H1 (cell line): ENCODE measurements around the gene KCNMA1. TPM values are rescaled to one million over a fixed set of nuclear protein-coding genes. Genes with fewer than 3 reads are reported as not detected.

Experiments used
- CTCF ChIA-PET: fragments of 300-600 bp; sonication (Branson Sonifier 250); formaldehyde crosslinking; loops from one replicate; lab custom pipeline; 2021; ENCODE audit not compliant: partially characterized antibody; lab: Charles Lee
- POLR2A ChIA-PET: fragments of 300-600 bp; sonication (Branson Sonifier 250); formaldehyde crosslinking; loops from one replicate; lab custom pipeline; 2021; ENCODE audit warnings: inconsistent platforms; ENCODE audit not compliant: partially characterized antibody; lab: Charles Lee
- DNase-seq, 2 experiments: peaks; one replicate each; pipeline versions ENCODE4 v3.0.0 to v3.0.0-alpha.2; 2010 to 2022; ENCODE audit warnings: low spot score in 2 of 2, low read depth in 1 of 2, mixed read lengths in 1 of 2
- FAIRE-seq: peaks from 2 replicates; lab custom pipeline; 2011; peaks lifted over from hg19 to GRCh38; lab: Jason Lieb, UNC
- H2AFZ ChIP-seq: 2 replicates; pipeline ENCODE4 v1.8.1; 2012; ENCODE audit warnings: low read length, inconsistent platforms
- H2AK5ac ChIP-seq: 2 replicates; pipeline ENCODE4 v1.6.1; 2013; ENCODE audit warnings: low read depth, low read length
- H2BK120ac ChIP-seq: replicated peaks from 2 replicates; pipeline ENCODE3; 2013; ENCODE audit warnings: low read depth, low read length, inconsistent platforms
- H2BK12ac ChIP-seq: 2 replicates; pipeline ENCODE4 v1.6.1; 2013; ENCODE audit warnings: low read depth, low read length
- H2BK15ac ChIP-seq: 2 replicates; pipeline ENCODE4 v1.6.1; 2013; ENCODE audit warnings: low read length
- H2BK20ac ChIP-seq: 2 replicates; pipeline ENCODE4 v1.6.1; 2013; ENCODE audit warnings: low read length
- H2BK5ac ChIP-seq: 2 replicates; pipeline ENCODE4 v1.6.1; 2013; ENCODE audit warnings: low read depth, low read length
- H3K14ac ChIP-seq: 2 replicates; pipeline ENCODE4 v1.6.1; 2013; ENCODE audit warnings: inconsistent platforms; ENCODE audit not compliant: insufficient read length
- H3K18ac ChIP-seq: 2 replicates; pipeline ENCODE4 v1.6.1; 2013; ENCODE audit warnings: low read length; ENCODE audit errors: extremely low read depth
- H3K23ac ChIP-seq: 2 replicates; pipeline ENCODE4 v1.6.1; 2013; ENCODE audit warnings: inconsistent platforms; ENCODE audit not compliant: insufficient read length
- H3K23me2 ChIP-seq: 2 replicates; pipeline ENCODE4 v1.6.1; 2013; ENCODE audit warnings: low read depth, low read length
- H3K27ac ChIP-seq: 2 replicates; pipeline ENCODE4 v1.6.1; 2011; ENCODE audit warnings: low read depth, low read length, inconsistent platforms
- H3K27me3 ChIP-seq, 4 experiments: replicated peaks in 1 of 4; 1 replicate in 1 of 4; 2 replicates in 3 of 4; pipeline versions ENCODE4 v1.6.1 to v1.8.1; 2011 to 2013; ENCODE audit warnings: low read length in 3 of 4, mild to moderate bottlenecking in 3 of 4, inconsistent platforms in 2 of 4, mixed read lengths in 2 of 4, moderate library complexity in 1 of 4; ENCODE audit not compliant: control insufficient read depth in 3 of 4, insufficient read depth in 3 of 4; ENCODE audit errors: extremely low read depth in 1 of 4
- H3K36me3 ChIP-seq, 4 experiments: 2 replicates each; pipeline versions ENCODE4 v1.6.1 to v1.8.1; 2011 to 2013; ENCODE audit warnings: mild to moderate bottlenecking in 4 of 4, low read length in 3 of 4, moderate library complexity in 2 of 4, control low read depth in 1 of 4, inconsistent platforms in 1 of 4; ENCODE audit not compliant: insufficient read depth in 4 of 4, control insufficient read depth in 2 of 4
- H3K4ac ChIP-seq: replicated peaks from 2 replicates; pipeline ENCODE3; 2013; ENCODE audit warnings: low read length, low read depth, mixed read lengths, inconsistent platforms; ENCODE audit not compliant: insufficient read length
- H3K4me1 ChIP-seq, 4 experiments: replicated peaks in 1 of 4; 1 replicate in 1 of 4; 2 replicates in 3 of 4; pipeline versions ENCODE4 v1.6.1 to v1.8.1; 2011 to 2013; ENCODE audit warnings: low read length in 3 of 4, inconsistent platforms in 2 of 4, mixed read lengths in 1 of 4; ENCODE audit not compliant: insufficient read depth in 4 of 4, control insufficient read depth in 3 of 4
- H3K4me2 ChIP-seq, 2 experiments: 2 replicates each; pipeline versions ENCODE4 v1.6.1 to v1.8.1; 2011 to 2013; ENCODE audit warnings: low read depth in 2 of 2, low read length in 2 of 2, control low read depth in 1 of 2, inconsistent platforms in 1 of 2, mild to moderate bottlenecking in 1 of 2; ENCODE audit not compliant: insufficient read depth in 1 of 2
- H3K4me3 ChIP-seq, 4 experiments: fragments of 200-600, 300-600 bp in 1 of 4; sonication (generic), shearing (Covaris generic), sonication (Bioruptor Twin) in 1 of 4; 2 replicates each; pipeline versions ENCODE4 v1.5.1 to v1.8.1; 2011 to 2016; ENCODE audit warnings: low read length in 4 of 4, low read depth in 3 of 4, control low read depth in 2 of 4, inconsistent platforms in 2 of 4, mild to moderate bottlenecking in 2 of 4, mixed read lengths in 1 of 4, moderate library complexity in 1 of 4; ENCODE audit not compliant: insufficient read depth in 2 of 4; ENCODE audit errors: extremely low read depth in 1 of 4
- H3K56ac ChIP-seq: replicated peaks from 2 replicates; pipeline ENCODE3; 2013; ENCODE audit warnings: low read depth, mild to moderate bottlenecking, mixed read lengths, low read length, inconsistent platforms; ENCODE audit not compliant: insufficient read length
- H3K79me1 ChIP-seq: 2 replicates; pipeline ENCODE4 v1.6.1; 2013; ENCODE audit warnings: low read depth, low read length, control low read depth
- H3K79me2 ChIP-seq, 2 experiments: 2 replicates each; pipeline versions ENCODE4 v1.6.1 to v1.8.1; 2012 to 2013; ENCODE audit warnings: low read length in 2 of 2, mild to moderate bottlenecking in 2 of 2, inconsistent platforms in 1 of 2; ENCODE audit not compliant: insufficient read depth in 2 of 2, control insufficient read depth in 1 of 2
- H3K9ac ChIP-seq, 4 experiments: replicated peaks in 1 of 4; 1 replicate in 1 of 4; 2 replicates in 3 of 4; pipeline versions ENCODE4 v1.6.1 to v1.8.1; 2011 to 2013; ENCODE audit warnings: low read depth in 3 of 4, low read length in 3 of 4, control low read depth in 2 of 4, mild to moderate bottlenecking in 2 of 4, moderate library complexity in 2 of 4, inconsistent platforms in 1 of 4; ENCODE audit errors: extremely low read depth in 1 of 4
- H3K9me3 ChIP-seq, 2 experiments: 2 replicates each; pipeline versions ENCODE4 v1.6.1 to v1.8.1; 2012 to 2013; ENCODE audit warnings: mild to moderate bottlenecking in 2 of 2, moderate library complexity in 2 of 2, control low read depth in 1 of 2, inconsistent platforms in 1 of 2, low read depth in 1 of 2, low read length in 1 of 2, mixed read lengths in 1 of 2; ENCODE audit not compliant: insufficient read depth in 2 of 2
- H4K20me1 ChIP-seq, 2 experiments: replicated peaks in 1 of 2; 2 replicates each; pipeline versions ENCODE3 to v1.8.1; 2011 to 2013; ENCODE audit warnings: inconsistent platforms in 2 of 2, low read length in 2 of 2, mild to moderate bottlenecking in 1 of 2; ENCODE audit not compliant: insufficient read depth in 2 of 2, control insufficient read depth in 1 of 2
- H4K5ac ChIP-seq: 2 replicates; pipeline ENCODE4 v1.6.1; 2013; ENCODE audit warnings: low read length, low read depth, mixed read lengths, inconsistent platforms; ENCODE audit not compliant: insufficient read length
- H4K8ac ChIP-seq: 2 replicates; pipeline ENCODE4 v1.8.0; 2013; ENCODE audit warnings: mild to moderate bottlenecking, moderate library complexity, low read length, inconsistent platforms; ENCODE audit not compliant: insufficient read depth; ENCODE audit errors: extremely low read depth
- H4K91ac ChIP-seq: replicated peaks from 2 replicates; pipeline ENCODE3; 2013; ENCODE audit warnings: low read length, mixed read lengths, inconsistent platforms; ENCODE audit not compliant: insufficient read length
- BRCA1 ChIP-seq: IDR thresholded peaks from 2 replicates; pipeline ENCODE4 v1.6.1; 2012; ENCODE audit warnings: low read depth, low read length, improper control_type of control experiment
- CTBP2 ChIP-seq: IDR thresholded peaks from 2 replicates; pipeline ENCODE4 v1.7.0; 2011; ENCODE audit warnings: borderline replicate concordance, mild to moderate bottlenecking, moderate library complexity, mixed read lengths, low read length; ENCODE audit not compliant: insufficient read depth, insufficient read length
- SP1 ChIP-seq: IDR thresholded peaks from 2 replicates; pipeline ENCODE4 v1.6.1; 2011; ENCODE audit warnings: low read depth, low read length
- SP4 ChIP-seq: IDR thresholded peaks from 2 replicates; pipeline ENCODE4 v1.6.1; 2012; ENCODE audit warnings: low read length, inconsistent platforms
- TCF12 ChIP-seq: IDR thresholded peaks from 2 replicates; pipeline ENCODE4 v1.6.1; 2011; ENCODE audit warnings: low read depth, mild to moderate bottlenecking, low read length
- WGBS, 2 experiments: shearing (Covaris generic) in 1 of 2; methylation state at CpG; one replicate each; pipeline versions ENCODE4 v1.1.6 to v1.1.7; 2013 to 2015; ENCODE audit warnings: low lambda C conversion rate in 2 of 2, mixed read lengths in 2 of 2, inconsistent platforms in 1 of 2, low coverage in 1 of 2, missing lambda C conversion rate in 1 of 2; ENCODE audit not compliant: insufficient replicate concordance in 2 of 2, insufficient coverage in 1 of 2, insufficient read length in 1 of 2; ENCODE audit errors: extremely low coverage in 1 of 2, missing lambda C conversion rate in 1 of 2; 5-methylcytosine and 5-hydroxymethylcytosine counted together
- polyA plus RNA-seq, 7 experiments: library from polyadenylated mRNA; depleted of rRNA in 3 of 7; stranded (reverse) in 5 of 7; unstranded in 2 of 7; fragments of >200 nt in 5 of 7; fragments of 200-250 nt in 2 of 7; gene quantifications; 1 replicate in 5 of 7; 2 replicates in 1 of 7; 4 replicates in 1 of 7; pipeline versions ENCODE4 v1.2.1 to v1.2.3, GENCODE V29; 2011 to 2013; ENCODE audit warnings: missing spikeins in 2 of 7, mixed read lengths in 2 of 7
- total RNA-seq: library from RNA; stranded (reverse); fragmentation: NEBNext Ultra II Directional; extraction: Animal tissue kit (Norgen Biotek cat#: 25700); gene quantifications from 2 replicates; pipeline ENCODE4 v1.2.1, GENCODE V29; 2021

Gene KCNMA1
- total and polyA plus RNA-seq, 2 of the 8 experiments (the other 6 are each of a cell fraction or from before 2014, with no cell fraction given), result 10.2 to 11.1 TPM

DNA sequence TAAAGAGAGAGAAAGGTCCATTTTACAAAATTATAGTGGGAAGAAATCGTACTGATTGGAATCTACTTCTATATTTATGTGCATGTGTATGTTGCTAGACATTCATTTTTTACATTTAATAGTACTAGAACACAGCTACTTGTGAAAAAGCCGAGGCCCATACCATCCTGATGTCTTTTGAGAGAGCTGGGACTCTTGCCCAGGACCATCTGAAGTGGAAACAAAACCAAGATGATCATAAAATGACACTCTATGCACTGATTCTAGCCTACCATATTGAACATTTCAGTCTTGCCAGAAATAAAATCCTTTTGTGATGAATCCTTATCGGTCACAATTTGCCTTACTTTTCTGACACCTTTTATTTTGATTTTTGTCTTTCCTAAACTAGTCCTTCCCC is 640.0 kb downstream of the KCNMA1 start:
- no peak overlapping the region for H2BK20ac ChIP-seq
- H3K14ac ChIP-seq, result no peak overlapping the region
- DNase-seq, result no peak
- H3K79me2 ChIP-seq, result no peaks in the 10 kb centered on the region
- no peak overlapping the region for H3K23ac ChIP-seq
- no peak overlapping the region for H3K4me2 ChIP-seq
- no peaks in the 10 kb centered on the region for H3K4me1 ChIP-seq
- H3K9me3 ChIP-seq, result no peaks in the 10 kb centered on the region
- no peak overlapping the region for H2BK12ac ChIP-seq
- no peak overlapping the region for H2BK5ac ChIP-seq
- H4K91ac ChIP-seq, result no peak overlapping the region
- no peak overlapping the region for H3K18ac ChIP-seq
- TF ChIP-seq CTBP2, result no peak
- no peak for TF ChIP-seq SP1
- TF ChIP-seq TCF12, result no peak
- TF ChIP-seq SP4, result no peak
- TF ChIP-seq BRCA1, result no peak
- TF ChIP-seq, all 59 proteins: peak for 0
- no peaks in the 10 kb centered on the region for H3K36me3 ChIP-seq
- no peak overlapping the region for H4K8ac ChIP-seq
- no peak overlapping the region for H2AFZ ChIP-seq
- WGBS, 2 experiments, result 94% methylated on average over 3 of the region's 3 CpGs; no CpG with 5 or more reads in 1 of the 2 experiments
- no peak overlapping the region for H2BK15ac ChIP-seq
- no peak for FAIRE-seq
- no peak overlapping the region for H3K56ac ChIP-seq
- POLR2A ChIA-PET, result no interaction called here
- H4K5ac ChIP-seq, result no peak overlapping the region
- H3K4ac ChIP-seq, result no peak overlapping the region
- no peak overlapping the region for H3K27ac ChIP-seq
- H3K9ac ChIP-seq, result no peak overlapping the region
- no peak overlapping the region for H2BK120ac ChIP-seq
- no peaks in the 10 kb centered on the region for H3K23me2 ChIP-seq
- no peaks in the 10 kb centered on the region for H4K20me1 ChIP-seq
- no peaks in the 10 kb centered on the region for H3K79me1 ChIP-seq
- no peak overlapping the region for H3K4me3 ChIP-seq
- CTCF ChIA-PET, result interaction anchor here (1.5 kb wide), 1 partner anchor 15 kb away, joined by 3 read pairs; no protein-coding TSS in a partner anchor
- H2AK5ac ChIP-seq, result no peak overlapping the region
- H3K27me3 ChIP-seq, result no peaks in the 10 kb centered on the region
